ENCODE data around the gene ABI1. TPM values are rescaled to one million over a fixed set of nuclear protein-coding genes. Genes with fewer than 3 reads are reported as not detected.

ABI1 gene
- total and polyA plus RNA-seq, 2 donors (not counting 3 experiments of a cell fraction or from before 2014, with no cell fraction given), result 58.8 to 59.1 TPM

- no peak overlapping the region for H3K4me2 ChIP-seq (ENCODE audit: insufficient read depth, low read length)
- POLR2A ChIA-PET, result no interaction called here
Measured at GRCh38 chr10:26854524-26854923, 6.2 kb downstream of the ABI1 start.

More at GRCh38 chr10:26854524-26854923, 6.2 kb downstream of the ABI1 start:
- CTCF ChIA-PET, result no interaction called here
- H3K4me3 ChIP-seq (replicated peaks in 1 of 3; ENCODE audit: insufficient read depth in 1 of 3, low read depth in 1 of 3, low read length in 3 of 3), result no peak overlapping the region
- DNase-seq (ENCODE audit: low read depth, low spot score), result no peak
- peaks cover 91% of the 10 kb centered on the region for H3K79me2 ChIP-seq (ENCODE audit: control insufficient read depth, insufficient read depth, low read length)
- no TSS peak for BruUV-seq (replicated peaks)
- no peak for TF ChIP-seq POLR2A (IDR thresholded peaks at IDR 0.05; ENCODE audit: low read depth, low read length)
- TF ChIP-seq POLR2AphosphoS5 (IDR thresholded peaks at IDR 0.05; ENCODE audit: insufficient read depth, low read depth, low read length), result no peak
- TF ChIP-seq MYC (IDR thresholded peaks at IDR 0.05; ENCODE audit: low read depth, low read length), result no peak
- no peak for TF ChIP-seq MAX (IDR thresholded peaks at IDR 0.05; ENCODE audit: insufficient read depth, insufficient read length)
- no peak for TF ChIP-seq GATA2 (IDR thresholded peaks at IDR 0.05; ENCODE audit: insufficient read depth, insufficient read length, low read depth, low read length)
- no peak for TF ChIP-seq JUN (IDR thresholded peaks at IDR 0.05; ENCODE audit: borderline replicate concordance, insufficient read depth, insufficient read length, low read depth)
- TF ChIP-seq FOS (IDR thresholded peaks at IDR 0.05; ENCODE audit: borderline replicate concordance, insufficient read depth, low read length), result no peak
- TF ChIP-seq, protein P1, sequence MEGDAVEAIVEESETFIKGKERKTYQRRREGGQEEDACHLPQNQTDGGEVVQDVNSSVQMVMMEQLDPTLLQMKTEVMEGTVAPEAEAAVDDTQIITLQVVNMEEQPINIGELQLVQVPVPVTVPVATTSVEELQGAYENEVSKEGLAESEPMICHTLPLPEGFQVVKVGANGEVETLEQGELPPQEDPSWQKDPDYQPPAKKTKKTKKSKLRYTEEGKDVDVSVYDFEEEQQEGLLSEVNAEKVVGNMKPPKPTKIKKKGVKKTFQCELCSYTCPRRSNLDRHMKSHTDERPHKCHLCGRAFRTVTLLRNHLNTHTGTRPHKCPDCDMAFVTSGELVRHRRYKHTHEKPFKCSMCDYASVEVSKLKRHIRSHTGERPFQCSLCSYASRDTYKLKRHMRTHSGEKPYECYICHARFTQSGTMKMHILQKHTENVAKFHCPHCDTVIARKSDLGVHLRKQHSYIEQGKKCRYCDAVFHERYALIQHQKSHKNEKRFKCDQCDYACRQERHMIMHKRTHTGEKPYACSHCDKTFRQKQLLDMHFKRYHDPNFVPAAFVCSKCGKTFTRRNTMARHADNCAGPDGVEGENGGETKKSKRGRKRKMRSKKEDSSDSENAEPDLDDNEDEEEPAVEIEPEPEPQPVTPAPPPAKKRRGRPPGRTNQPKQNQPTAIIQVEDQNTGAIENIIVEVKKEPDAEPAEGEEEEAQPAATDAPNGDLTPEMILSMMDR (IDR thresholded peaks at IDR 0.05; ENCODE audit: extremely low read depth in 1 of 2, insufficient read depth in 1 of 2, low read depth in 1 of 2, low read length in 2 of 2), result no peak
- TF ChIP-seq EZH2 (IDR thresholded peaks at IDR 0.05; ENCODE audit: borderline replicate concordance, low read depth, low read length, severe bottlenecking), result no peak
- no peaks in the 10 kb centered on the region for H3K9me1 ChIP-seq (replicated peaks; ENCODE audit: control insufficient read depth, extremely low read depth, insufficient read depth, low read length)
- H2AFZ ChIP-seq (ENCODE audit: low read depth, low read length), result no peak overlapping the region
- no peaks in the 10 kb centered on the region for H3K36me3 ChIP-seq (ENCODE audit: control insufficient read depth in 2 of 2, extremely low read depth in 1 of 2, insufficient read depth in 2 of 2, low read length in 2 of 2)
- peaks cover 13% of the 10 kb centered on the region for H3K4me1 ChIP-seq (ENCODE audit: control insufficient read depth, extremely low read depth, insufficient read depth, low read length)
- H3K27me3 ChIP-seq (ENCODE audit: control insufficient read depth in 2 of 2, insufficient read depth in 2 of 2, low read length in 2 of 2), result no peaks in the 10 kb centered on the region
- H3K9me3 ChIP-seq (replicated peaks; ENCODE audit: control insufficient read depth, insufficient read depth, low read length), result no peaks in the 10 kb centered on the region
- dilution Hi-C loops (cut with MboI; ENCODE audit: extremely low pct_ligation_motif_present, low sequenced_read_pairs) (no loop called here), intact Hi-C loops (cut with micrococcal nuclease) (no loop called here)
- peaks cover 4% of the 10 kb centered on the region for H4K20me1 ChIP-seq (replicated peaks; ENCODE audit: control insufficient read depth, extremely low read depth, insufficient read depth, low read length)
- FAIRE-seq, result no peak
- no peak overlapping the region for H3K27ac ChIP-seq (ENCODE audit: insufficient read depth, low read depth, low read length)
- no peak overlapping the region for H3K9ac ChIP-seq (replicated peaks; ENCODE audit: extremely low read depth, insufficient read depth, low read length)
